T-helper 2 cell treated with Interferon-gamma antibody and Interleukin-4, amounts not matched to agents 5 μg/mL and 100 μg/mL, for 36 hours (primary cell): ENCODE data around the gene MCRIP1.

ENCODE experiments used
- DNase-seq: peaks from one replicate; pipeline ENCODE4 v3.0.0; 2021; ENCODE audit warnings: low spot score
- H3K27ac Mint-ChIP-seq: one replicate; pipeline ENCODE4 v1.8.0; 2021; ENCODE audit warnings: mild to moderate bottlenecking, mixed read lengths
- H3K27me3 Mint-ChIP-seq: one replicate; pipeline ENCODE4 v1.8.0; 2021; ENCODE audit warnings: low read depth, mixed read lengths
- H3K36me3 Mint-ChIP-seq: one replicate; pipeline ENCODE4 v1.8.0; 2021; ENCODE audit warnings: low read depth, mixed read lengths
- H3K4me1 Mint-ChIP-seq: one replicate; pipeline ENCODE4 v1.8.0; 2021; ENCODE audit warnings: low read depth, mixed read lengths
- H3K4me3 Mint-ChIP-seq: one replicate; pipeline ENCODE4 v1.8.0; 2022; ENCODE audit warnings: mild to moderate bottlenecking, moderate library complexity, mixed read lengths
- H3K9me3 Mint-ChIP-seq: one replicate; pipeline ENCODE4 v1.8.0; 2021; ENCODE audit warnings: mixed read lengths

MCRIP1 gene

DNA sequence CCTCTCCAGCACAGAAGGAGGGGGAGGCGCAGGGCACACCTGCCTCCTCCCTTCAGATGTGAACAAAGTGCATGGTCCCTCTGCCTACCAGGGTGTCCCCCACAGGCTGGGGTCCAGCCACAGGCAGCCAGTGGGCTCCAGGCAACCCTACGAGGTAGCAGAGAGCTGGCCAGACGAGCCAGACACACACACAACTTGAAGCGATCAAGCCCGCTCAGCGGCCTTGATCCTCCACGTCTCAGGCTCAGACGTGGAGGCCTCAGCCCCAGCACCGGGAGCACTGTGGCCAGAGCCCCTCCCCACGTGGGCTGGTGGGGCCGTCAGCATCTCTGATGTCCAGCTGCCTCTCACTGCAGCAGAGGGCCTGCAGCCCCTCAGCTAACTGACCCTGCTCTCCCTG is 8.5 kb downstream of the MCRIP1 start:
- no peak for DNase-seq
- Mint-ChIP-seq H3K4me1 (no peaks in the 10 kb centered on the region), H3K9me3 (no peaks in the 10 kb centered on the region), H3K27me3 (no peaks in the 10 kb centered on the region), H3K36me3 (no peaks in the 10 kb centered on the region), H3K27ac (no peak overlapping the region), H3K4me3 (no peak overlapping the region)

DNA sequence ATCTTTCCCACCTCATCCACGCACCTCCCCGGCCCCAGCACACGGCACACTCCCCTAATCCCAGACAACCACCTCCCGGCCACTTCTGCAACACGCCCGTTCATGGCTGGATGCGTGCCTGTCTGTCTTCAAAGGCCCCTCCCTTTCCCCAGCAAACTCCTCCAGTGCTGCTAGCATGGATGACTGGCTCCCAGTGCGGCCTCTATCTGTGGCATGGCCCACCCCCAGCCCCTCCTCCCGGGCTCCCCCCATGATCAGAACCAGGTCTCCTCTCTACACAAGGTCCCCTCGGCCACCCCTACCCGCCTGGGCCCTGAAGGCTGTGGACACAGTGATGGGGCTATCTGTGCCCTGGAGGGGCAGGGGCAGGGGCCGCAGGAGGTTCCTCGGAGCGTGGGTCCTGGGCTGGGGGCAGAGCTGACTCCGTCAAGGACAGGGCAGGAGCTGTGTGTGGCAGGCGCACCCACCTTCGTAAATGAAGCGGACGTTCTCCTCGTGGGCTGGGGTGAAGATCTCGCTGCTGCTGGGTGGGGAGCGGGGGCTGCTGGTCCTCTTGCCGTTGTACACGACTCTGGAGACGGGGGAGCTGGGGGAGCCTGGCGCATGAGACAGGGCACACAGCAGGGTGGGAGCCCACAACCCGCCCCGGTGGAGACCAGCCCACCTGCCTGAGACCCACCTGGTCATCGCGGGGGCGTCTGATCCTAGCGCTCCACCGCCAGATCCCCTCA is 9.1 kb downstream of the MCRIP1 start:
- Mint-ChIP-seq H3K9me3 (no peaks in the 10 kb centered on the region), H3K4me3 (no peak overlapping the region), H3K27ac (peak overlapping the region; percentile 32), H3K4me1 (no peaks in the 10 kb centered on the region), H3K27me3 (no peaks in the 10 kb centered on the region), H3K36me3 (no peaks in the 10 kb centered on the region)
- no peak for DNase-seq

DNA sequence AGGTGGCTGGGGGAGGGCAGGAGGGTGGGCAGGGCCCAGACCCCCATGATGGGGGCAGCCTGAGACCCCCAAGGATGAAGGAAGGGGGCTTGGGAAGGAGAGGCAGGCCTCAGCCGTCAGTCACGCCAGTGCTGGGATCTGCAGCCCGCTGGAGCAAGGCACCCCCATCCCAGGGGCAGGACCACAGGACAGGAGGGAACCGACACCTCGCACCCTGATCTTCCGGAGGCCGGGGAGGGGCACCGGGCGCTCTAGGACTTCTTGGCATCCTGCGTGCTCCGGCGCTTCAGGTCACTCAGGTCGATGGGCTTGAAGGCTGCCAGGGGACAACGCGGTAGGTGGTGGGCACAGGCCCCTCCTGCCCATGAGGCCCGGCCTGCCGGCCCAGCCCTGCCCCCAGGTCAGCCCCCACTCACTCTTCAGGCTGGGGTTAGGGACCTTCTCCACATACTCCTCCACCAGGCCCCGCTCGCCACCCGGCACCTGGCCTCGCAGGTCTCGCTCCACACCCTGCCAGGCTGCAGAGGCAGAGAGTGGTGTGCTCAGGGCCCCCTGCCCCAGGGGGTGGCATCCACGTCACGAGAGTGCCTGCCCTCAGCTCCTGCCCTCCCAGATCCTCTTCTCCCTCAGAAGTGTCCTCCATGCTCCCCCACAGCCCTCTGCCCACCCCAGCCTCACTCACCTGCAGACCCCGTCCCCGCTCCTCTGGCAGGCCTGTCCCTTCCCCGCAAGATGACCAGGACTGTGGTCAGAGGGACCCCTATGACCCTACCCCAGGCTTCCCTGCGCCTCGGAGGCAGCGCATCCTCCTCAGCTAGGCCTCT is 9.9 kb downstream of the MCRIP1 start:
- peak overlapping the region; percentile 32 for H3K27ac Mint-ChIP-seq

DNA sequence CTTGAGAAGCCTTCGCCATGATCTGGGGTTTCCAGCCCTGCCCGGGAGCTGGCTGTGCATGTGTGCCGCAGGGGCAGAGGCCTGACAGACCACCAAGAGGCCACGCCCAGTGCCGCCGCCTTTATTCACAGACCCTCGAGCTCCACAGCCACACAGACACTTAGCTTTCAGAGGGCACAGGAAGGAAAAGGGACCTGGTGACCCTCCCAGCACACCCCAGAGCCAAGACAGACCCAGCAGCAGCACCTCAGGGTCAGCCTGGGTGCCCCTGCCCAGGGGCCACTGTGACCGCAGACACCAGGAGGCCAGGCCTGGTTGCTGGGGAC is 10.8 kb downstream of the MCRIP1 start:
- Mint-ChIP-seq H3K36me3 (no peaks in the 10 kb centered on the region), H3K4me3 (no peak overlapping the region), H3K27me3 (peaks cover 4% of the 10 kb centered on the region), H3K27ac (no peak overlapping the region), H3K9me3 (no peaks in the 10 kb centered on the region), H3K4me1 (no peaks in the 10 kb centered on the region)
- no peak for DNase-seq

More for the DNA sequence above, 9.9 kb downstream of the MCRIP1 start:
- no peaks in the 10 kb centered on the region for H3K9me3 Mint-ChIP-seq
- DNase-seq = no peak
- H3K27me3 Mint-ChIP-seq = no peaks in the 10 kb centered on the region
- H3K4me1 Mint-ChIP-seq = no peaks in the 10 kb centered on the region
- H3K36me3 Mint-ChIP-seq = no peaks in the 10 kb centered on the region
- H3K4me3 Mint-ChIP-seq = no peak overlapping the region

DNA sequence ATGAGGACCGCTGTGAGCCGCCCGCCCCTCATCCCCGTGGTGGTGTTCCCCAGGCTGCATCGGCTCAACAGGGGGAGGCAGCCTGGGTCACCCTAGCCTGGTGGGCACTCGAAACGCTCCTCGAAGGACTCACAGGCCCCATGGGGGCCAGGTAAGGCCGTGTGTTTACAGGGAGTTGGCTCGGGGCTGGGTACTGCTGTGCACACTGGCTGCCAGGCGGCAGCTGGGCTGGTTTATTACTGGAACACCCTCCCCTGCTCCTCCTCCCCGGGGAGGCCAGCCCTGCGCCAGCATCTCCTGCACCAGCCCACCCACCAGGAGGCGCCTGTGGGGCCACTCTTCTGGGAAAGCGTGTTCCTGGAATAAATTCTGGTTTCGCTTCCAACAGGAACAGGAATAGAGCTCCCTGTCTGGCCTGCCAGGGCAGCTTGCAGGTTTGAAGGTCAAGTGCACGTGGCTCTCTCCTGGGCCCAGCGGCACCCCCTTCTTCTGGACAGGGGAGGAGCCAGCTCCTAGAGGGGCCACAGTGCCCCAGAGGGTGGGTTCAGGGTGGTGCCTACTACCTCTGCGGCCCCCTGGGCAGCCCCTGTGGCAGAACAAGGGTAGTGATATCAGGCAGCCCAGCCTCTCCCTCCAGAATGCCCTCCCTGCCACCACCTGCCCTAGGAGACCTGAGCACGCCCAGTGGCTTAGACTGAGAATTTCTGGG is 11.3 kb downstream of the MCRIP1 start:
- peaks cover 5% of the 10 kb centered on the region for H3K27me3 Mint-ChIP-seq
- H3K9me3 Mint-ChIP-seq = no peaks in the 10 kb centered on the region
- H3K4me3 Mint-ChIP-seq = no peak overlapping the region
- no peak overlapping the region for H3K27ac Mint-ChIP-seq
- H3K4me1 Mint-ChIP-seq = no peaks in the 10 kb centered on the region
- H3K36me3 Mint-ChIP-seq = no peaks in the 10 kb centered on the region
- DNase-seq = no peak

DNA sequence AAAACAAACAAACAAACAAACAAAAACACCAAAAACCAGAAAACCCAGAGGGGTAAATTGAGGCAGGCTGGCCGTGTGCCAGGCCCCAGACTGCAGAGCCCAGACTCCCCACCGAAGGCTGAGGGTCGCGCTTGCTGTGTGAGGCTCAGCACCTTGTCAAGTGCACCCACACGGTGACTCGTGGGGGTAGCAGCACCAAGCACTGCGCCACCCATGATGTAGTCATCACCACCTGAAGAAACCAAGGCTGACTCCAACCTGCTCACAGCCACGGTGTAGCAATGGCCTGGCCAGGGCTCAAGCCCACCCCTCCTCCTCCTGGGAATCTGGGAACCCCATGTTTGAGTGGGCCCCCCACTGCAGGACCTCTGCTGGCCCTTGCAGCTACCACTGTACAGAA is 11.9 kb downstream of the MCRIP1 start:
- DNase-seq = no peak
- Mint-ChIP-seq H3K27ac (no peak overlapping the region), H3K36me3 (no peaks in the 10 kb centered on the region), H3K9me3 (no peaks in the 10 kb centered on the region), H3K27me3 (peaks cover 9% of the 10 kb centered on the region), H3K4me1 (no peaks in the 10 kb centered on the region), H3K4me3 (no peak overlapping the region)

- no peak for DNase-seq
- no peak overlapping the region for H3K27ac Mint-ChIP-seq
- peaks cover 10% of the 10 kb centered on the region for H3K27me3 Mint-ChIP-seq
- no peaks in the 10 kb centered on the region for H3K4me1 Mint-ChIP-seq
- H3K36me3 Mint-ChIP-seq = no peaks in the 10 kb centered on the region
- no peaks in the 10 kb centered on the region for H3K9me3 Mint-ChIP-seq
- H3K4me3 Mint-ChIP-seq = no peak overlapping the region
These were observed 13.4 kb downstream of the MCRIP1 start for GRCh38 chr17:81819708-81820107.

DNA sequence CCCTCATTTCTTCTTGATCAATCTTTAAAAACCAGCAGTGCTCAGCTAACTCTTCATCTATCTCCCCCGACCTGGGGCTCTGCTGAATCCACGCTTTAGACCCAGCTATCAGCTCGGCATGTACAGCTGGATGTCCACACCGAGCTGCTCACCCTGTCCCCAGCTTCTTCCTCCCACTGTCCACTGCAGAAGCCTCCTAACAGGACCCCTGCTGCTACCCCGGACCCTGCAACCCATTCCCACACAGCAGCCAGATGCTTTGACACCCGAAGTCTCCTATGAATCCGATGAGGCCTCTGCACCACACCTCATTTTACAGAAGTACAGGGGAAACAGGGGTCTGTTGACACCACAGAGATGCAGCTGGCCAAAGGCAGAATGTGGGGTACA is 15.3 kb downstream of the MCRIP1 start:
- no peak for DNase-seq
- no peaks in the 10 kb centered on the region for H3K36me3 Mint-ChIP-seq
- H3K27me3 Mint-ChIP-seq = peaks cover 10% of the 10 kb centered on the region
- H3K4me3 Mint-ChIP-seq = no peak overlapping the region
- no peaks in the 10 kb centered on the region for H3K4me1 Mint-ChIP-seq
- no peaks in the 10 kb centered on the region for H3K9me3 Mint-ChIP-seq
- no peak overlapping the region for H3K27ac Mint-ChIP-seq

- H3K9me3 Mint-ChIP-seq = no peaks in the 10 kb centered on the region
- H3K36me3 Mint-ChIP-seq = no peaks in the 10 kb centered on the region
- H3K4me3 Mint-ChIP-seq = no peak overlapping the region
- H3K27me3 Mint-ChIP-seq = peaks cover 10% of the 10 kb centered on the region
- no peaks in the 10 kb centered on the region for H3K4me1 Mint-ChIP-seq
- DNase-seq = no peak
- H3K27ac Mint-ChIP-seq = no peak overlapping the region
These were observed 17.5 kb downstream of the MCRIP1 start for GRCh38 chr17:81815646-81815986.

GRCh38 chr17:81814748-81815645 is 18.1 kb downstream of the MCRIP1 start:
- H3K9me3 Mint-ChIP-seq = no peaks in the 10 kb centered on the region
- H3K36me3 Mint-ChIP-seq = no peaks in the 10 kb centered on the region
- no peak overlapping the region for H3K4me3 Mint-ChIP-seq
- H3K27me3 Mint-ChIP-seq = peaks cover 10% of the 10 kb centered on the region
- H3K27ac Mint-ChIP-seq = no peak overlapping the region
- no peak for DNase-seq
- no peaks in the 10 kb centered on the region for H3K4me1 Mint-ChIP-seq

DNA sequence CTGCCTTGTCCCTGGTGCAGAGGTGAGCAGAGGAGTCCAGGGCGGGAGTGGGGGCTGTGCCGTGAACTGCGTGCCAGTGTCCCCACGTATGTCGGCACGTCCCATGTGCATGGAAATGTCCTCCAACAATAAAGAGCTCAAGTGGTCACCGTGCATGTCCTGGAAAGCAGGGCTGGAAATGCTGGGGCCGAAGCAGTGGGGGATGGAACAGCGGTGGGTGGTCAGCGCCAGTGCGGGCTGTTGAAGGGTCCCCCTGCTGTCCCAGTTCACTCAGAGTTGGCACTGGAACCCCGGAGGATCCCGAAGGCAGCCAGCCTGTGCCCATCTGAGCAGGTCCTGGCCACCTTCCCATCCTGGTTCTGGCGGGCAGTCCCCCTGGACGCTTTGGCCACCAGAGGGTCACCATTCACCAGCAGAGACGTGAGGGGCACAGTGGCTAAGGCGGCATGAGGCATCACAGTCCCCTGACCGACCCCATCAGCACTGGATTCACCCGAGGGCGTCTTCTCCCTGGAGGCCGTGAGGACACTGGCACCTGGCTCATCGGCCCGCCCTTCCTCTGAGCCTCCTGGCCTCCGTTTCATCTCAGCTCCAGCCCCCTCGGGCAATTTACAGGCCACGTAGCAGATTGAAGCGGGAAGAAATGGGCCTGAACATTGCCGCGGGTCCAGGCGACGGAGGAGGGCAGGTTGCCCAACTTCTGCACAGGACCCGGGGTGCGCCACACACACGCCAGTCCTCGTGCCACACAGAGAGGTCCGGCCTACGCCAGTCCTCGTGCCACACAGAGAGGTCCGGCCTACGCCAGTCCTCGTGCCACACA is 19.0 kb downstream of the MCRIP1 start:
- no peaks in the 10 kb centered on the region for H3K36me3 Mint-ChIP-seq
- H3K27ac Mint-ChIP-seq = no peak overlapping the region
- H3K27me3 Mint-ChIP-seq = peaks cover 11% of the 10 kb centered on the region
- DNase-seq = no peak
- H3K9me3 Mint-ChIP-seq = no peaks in the 10 kb centered on the region
- H3K4me1 Mint-ChIP-seq = no peaks in the 10 kb centered on the region
- H3K4me3 Mint-ChIP-seq = no peak overlapping the region

DNA sequence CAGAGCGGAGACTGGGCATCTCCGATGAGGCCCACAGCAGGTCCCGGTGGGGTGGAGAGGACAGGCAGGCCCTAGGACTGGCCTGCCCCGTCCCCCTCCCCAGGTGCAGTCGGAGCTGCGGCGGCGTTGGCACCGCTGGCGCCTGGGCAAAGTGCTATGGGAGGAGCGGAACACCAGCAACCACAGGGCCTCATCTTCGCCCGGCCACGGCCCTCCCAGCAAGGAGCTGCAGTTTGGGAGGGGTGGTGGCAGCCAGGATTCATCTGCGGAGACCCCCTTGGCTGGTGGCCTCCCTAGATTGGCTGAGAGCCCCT is 19.8 kb downstream of the MCRIP1 start:
- Mint-ChIP-seq H3K36me3 (no peaks in the 10 kb centered on the region), H3K27ac (no peak overlapping the region), H3K4me1 (no peaks in the 10 kb centered on the region), H3K4me3 (no peak overlapping the region), H3K9me3 (no peaks in the 10 kb centered on the region), H3K27me3 (peaks cover 12% of the 10 kb centered on the region)
- no peak for DNase-seq
